Body of pancreas (tissue), 4 donors: ENCODE measurements around the gene BANK1.

Experiments
- POLR2A ChIP-seq, 3 donors: fragments of 450-650 bp; IDR thresholded peaks; one replicate each; pipeline ENCODE4 v1.6.1; 2016; ENCODE audit warnings: antibody characterized with exemption in 3 of 3, mild to moderate bottlenecking in 2 of 3
- TF ChIP-seq, protein P1 (sequence below), 7 experiments: fragments of 450-650 bp in 4 of 7; fragments of 200-600 bp in 3 of 7; sonication (generic) in 3 of 7; IDR thresholded peaks; one replicate each; pipeline ENCODE4 v1.5.1; 2016 to 2019; ENCODE audit warnings: antibody characterized with exemption in 7 of 7

DNA sequence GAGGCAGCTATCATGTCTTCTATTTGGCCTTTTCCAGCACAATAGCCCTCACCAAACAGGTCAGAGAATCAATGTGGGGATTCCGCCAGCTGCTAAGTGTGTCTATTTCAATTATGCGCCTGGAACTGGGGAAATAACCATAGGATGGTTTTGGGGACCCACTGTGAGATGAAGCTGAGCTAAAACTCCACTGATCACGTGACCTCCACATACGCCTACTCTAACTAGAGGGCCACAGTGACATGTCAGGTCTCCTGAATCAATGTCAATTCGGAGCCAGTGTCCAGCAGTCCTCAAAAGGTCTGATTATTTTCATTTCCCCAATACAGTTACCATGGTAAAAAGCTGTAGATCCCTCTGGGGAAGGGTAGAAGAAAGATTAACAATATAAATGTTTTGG lies 10.2 kb upstream of the BANK1 start:
- TF ChIP-seq, protein P1, sequence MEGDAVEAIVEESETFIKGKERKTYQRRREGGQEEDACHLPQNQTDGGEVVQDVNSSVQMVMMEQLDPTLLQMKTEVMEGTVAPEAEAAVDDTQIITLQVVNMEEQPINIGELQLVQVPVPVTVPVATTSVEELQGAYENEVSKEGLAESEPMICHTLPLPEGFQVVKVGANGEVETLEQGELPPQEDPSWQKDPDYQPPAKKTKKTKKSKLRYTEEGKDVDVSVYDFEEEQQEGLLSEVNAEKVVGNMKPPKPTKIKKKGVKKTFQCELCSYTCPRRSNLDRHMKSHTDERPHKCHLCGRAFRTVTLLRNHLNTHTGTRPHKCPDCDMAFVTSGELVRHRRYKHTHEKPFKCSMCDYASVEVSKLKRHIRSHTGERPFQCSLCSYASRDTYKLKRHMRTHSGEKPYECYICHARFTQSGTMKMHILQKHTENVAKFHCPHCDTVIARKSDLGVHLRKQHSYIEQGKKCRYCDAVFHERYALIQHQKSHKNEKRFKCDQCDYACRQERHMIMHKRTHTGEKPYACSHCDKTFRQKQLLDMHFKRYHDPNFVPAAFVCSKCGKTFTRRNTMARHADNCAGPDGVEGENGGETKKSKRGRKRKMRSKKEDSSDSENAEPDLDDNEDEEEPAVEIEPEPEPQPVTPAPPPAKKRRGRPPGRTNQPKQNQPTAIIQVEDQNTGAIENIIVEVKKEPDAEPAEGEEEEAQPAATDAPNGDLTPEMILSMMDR (IDR thresholded peaks at IDR 0.05), result no peak
- no peak for TF ChIP-seq POLR2A (IDR thresholded peaks at IDR 0.05)
